Measurements from ENCODE around the gene SERHL2.
A peak's percentile ranks its signal among the peaks of the same experiment; 100 is the strongest.
"Not testable (repeated sequence)": the region's sequence is repeated elsewhere in the genome, so short reads cannot be mapped to it uniquely, and the experiment has no call there.

The SERHL2 gene

DNA sequence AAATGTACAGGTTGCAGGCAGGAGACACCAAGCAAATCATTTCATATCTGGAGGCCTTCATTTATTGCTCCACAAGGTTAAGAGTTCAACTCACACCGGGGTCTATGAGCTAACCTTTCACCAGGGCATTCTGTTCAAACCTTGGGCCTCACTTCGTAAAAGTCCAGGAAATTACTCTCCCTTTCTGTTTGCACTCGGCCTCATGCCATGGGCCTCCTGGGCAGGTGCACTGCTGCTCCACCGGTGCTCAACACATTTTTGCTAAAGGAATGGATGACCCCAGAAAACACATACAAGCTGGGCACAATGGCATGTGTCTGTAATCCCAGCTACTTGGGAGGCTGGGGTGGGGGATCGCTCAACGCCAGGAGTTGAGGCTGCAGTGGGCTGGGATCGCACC is 17.6 kb upstream of the SERHL2 start:
- no peak for DNase-seq

- not testable (repeated sequence) for DNase-seq
Measured at GRCh38 chr22:42536634-42537033, 17.1 kb upstream of the SERHL2 start.

DNA sequence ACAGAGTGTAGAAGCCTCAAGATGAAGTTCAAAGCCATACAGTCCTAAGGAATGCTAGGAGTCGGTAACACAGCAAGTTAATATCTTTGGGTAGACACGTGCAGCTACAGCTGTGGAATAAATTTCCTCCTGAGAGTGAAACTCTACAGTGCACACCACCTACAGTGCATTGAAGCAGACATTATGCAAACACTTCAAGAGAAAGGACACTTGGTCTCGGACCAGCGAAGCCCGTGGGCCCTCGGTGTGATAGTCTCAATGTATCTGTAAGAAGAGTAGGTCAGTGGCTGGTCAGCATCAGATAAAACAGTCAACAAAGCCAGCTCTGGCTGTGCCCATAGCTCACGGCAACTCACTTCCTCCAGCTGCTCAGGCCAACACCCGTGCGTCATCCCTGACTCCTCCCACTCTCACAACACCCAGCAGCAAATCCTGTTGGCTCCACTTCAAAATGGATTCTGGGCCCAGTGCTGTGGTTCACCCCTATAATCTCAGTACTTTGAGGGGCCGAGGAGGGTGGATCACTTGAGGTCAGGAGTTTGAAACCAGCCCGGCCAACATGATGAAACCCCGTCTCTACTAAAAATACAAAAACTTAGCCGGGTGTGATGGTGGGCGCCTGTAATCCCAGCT is 16.4 kb upstream of the SERHL2 start:
- DNase-seq: not testable (repeated sequence)

GRCh38 chr22:42539236-42539771 is 14.5 kb upstream of the SERHL2 start:
- not testable (repeated sequence) for DNase-seq

GRCh38 chr22:42544686-42545085 is 9.1 kb upstream of the SERHL2 start:
- no peak for DNase-seq

DNA sequence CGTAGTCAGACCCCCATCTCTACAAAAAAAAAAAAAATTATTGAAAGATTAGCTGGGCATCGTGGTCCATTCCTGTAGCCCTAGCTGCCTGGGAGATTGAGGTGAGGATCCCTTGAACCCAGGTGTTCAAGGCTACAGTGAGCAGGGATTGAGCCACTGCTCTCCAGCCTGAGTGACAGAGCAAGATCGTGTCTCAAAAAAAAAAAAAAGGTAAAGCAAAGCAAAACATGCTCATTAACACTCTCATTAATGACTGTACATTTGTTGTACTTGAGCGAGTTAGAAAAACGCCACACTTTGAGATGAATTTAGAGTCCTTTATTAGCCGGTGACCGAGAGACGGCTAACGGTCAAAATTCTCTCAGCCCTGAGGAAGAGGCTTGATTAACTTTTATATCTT is 6.2 kb upstream of the SERHL2 start:
- DNase-seq: no peak

- not testable (repeated sequence) for DNase-seq
Measured at GRCh38 chr22:42548126-42548525, 5.6 kb upstream of the SERHL2 start.

GRCh38 chr22:42548597-42549330 is 5.0 kb upstream of the SERHL2 start:
- no peak for DNase-seq

DNA sequence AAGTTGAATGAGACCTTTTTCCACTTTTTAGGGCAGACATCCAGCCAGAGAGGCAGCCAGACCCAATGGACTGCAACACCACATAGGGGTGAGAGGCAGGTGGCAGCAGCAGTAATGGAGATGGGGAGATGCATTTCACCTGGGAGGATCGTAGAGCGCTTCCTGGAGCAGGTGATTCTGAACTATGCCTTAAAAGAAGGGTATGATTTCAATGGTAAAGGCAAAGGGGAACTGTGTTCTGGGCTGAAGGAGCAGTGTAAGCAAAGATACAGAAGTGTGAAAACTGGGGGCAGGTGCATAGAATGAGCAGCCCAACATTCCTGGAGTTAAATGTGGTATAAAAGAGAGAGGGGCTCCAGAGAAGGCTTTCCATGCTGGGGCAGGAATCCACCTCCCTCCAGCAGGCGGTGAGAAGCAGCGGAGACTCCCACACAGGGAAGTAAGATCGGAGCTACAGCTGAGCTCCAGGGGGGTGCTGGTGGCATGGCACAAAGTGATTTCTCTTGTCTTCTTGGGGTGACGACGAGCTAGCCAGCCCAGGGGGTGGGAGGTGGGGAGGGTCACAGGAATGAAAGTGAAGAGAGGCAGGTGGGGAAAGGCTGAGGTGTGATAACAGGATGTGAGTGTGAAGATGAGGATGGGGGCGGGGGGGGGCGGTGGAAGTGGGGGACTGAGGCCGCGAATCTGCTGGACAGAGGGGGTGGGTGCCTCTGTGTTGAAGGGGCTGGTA is 4.3 kb upstream of the SERHL2 start:
- no peak for DNase-seq

- DNase-seq: not testable (repeated sequence)
Measured at GRCh38 chr22:42552294-42552647, 1.5 kb upstream of the SERHL2 start.

DNA sequence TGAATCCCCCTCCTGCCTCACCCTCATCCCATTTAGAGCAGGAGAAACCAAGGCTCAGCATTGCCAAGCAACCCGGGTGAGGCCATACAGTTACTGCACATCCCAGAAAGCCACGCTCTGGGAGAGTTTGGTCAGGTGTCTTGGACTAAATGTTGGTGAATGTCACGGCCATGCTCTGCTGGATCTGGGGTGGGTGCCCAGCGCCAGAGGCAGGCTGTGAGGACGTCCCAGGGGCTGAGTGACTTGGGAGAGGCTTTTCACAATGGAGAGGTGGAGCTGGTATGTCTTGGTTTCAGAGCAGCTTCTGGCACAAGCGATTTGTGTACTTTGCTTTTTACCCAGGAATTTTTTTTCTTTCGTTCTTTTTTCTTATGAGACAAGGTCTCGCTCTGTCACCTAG is 6.6 kb downstream of the SERHL2 start:
- DNase-seq: no peak

- no peak for DNase-seq
Measured at GRCh38 chr22:42560781-42561180, 7.0 kb downstream of the SERHL2 start.

DNA sequence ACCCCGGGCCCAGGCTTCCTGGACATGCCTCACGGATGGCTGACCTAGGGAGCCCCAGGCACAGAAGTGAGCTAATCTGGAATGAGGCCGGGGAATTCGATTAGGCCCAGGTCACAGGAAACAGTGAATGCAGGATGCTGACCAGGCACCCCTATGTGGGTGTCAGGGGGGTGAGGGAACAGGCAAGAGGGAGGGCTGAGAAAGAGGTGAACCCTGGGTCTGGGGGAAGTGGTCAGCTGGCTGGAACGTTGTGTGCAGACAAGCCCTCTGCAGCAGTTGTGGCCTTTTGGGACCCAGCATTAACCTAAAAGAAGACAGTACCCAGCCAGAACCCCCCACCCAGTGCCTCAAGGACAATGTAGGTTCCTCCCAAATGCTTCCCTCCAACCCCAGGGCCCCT is 8.1 kb downstream of the SERHL2 start:
- DNase-seq: no peak

GRCh38 chr22:42562279-42562678 is 8.5 kb downstream of the SERHL2 start:
- peak; percentile 66 for DNase-seq

GRCh38 chr22:42562684-42563083 is 8.9 kb downstream of the SERHL2 start:
- DNase-seq: no peak

DNA sequence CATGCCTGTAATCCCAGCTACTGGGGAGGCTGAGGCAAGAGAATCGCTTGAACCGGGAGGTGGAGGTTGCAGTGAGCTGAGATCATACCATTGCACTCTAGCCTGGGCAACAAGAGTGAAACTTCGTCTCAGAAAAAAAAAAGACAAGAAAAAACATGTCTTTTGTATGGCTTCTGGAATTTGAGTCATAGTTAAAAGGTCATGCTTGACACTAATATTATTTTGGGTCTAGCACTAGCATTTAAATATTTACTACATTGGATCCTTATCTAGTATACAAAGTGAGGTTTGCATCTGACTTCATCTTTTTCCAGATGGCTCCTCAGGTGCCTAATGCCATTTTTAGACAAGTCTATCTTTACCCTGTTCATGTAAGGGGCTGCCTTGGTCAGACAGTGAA is 10.2 kb downstream of the SERHL2 start:
- DNase-seq: not testable (repeated sequence)

- no peak for DNase-seq
Measured at GRCh38 chr22:42564699-42565098, 10.9 kb downstream of the SERHL2 start.

GRCh38 chr22:42565956-42566355 is 12.2 kb downstream of the SERHL2 start:
- no peak for DNase-seq

- DNase-seq: not testable (repeated sequence)
Measured at GRCh38 chr22:42567950-42568349, 14.2 kb downstream of the SERHL2 start.

- not testable (repeated sequence) for DNase-seq
Measured at GRCh38 chr22:42570580-42570979, 16.8 kb downstream of the SERHL2 start.

DNA sequence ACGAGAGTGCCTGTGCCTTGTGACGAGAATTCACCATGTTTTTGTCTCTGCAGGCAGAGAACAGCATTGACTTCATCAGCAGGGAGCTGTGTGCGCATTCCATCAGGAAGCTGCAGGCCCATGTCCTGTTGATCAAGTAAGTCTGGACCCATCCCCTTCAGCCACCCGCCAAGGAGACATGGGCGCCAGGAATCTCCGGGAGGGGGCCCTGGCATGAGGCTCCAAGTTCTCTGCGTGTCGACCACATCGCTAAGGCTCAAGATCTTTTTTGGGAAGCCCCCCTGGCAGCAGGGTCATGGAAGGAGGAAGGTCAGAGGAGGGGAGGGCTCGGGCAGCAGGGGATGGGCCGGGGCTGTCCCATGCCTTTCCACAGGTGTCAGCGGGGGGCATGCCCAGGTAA is 17.3 kb downstream of the SERHL2 start:
- not testable (repeated sequence) for DNase-seq

DNA sequence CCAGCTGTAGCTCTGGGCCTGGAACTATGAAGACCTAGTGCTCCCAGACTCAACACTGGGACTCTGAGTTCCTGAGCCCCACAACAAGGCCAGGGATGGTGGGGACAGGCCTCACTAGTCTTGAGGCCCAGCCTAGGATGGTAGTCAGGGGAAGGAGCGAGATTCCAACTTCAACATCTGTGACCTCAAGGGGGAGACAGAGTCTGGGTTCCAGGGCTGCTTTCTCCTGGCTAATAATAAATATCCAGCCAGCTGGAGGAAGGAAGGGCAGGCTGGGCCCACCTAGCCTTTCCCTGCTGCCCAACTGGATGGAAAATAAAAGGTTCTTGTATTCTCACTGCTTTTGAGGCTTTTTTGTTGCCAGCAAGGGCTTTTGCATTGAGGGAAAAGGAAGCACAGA is 20.3 kb downstream of the SERHL2 start:
- DNase-seq: not testable (repeated sequence)

DNA sequence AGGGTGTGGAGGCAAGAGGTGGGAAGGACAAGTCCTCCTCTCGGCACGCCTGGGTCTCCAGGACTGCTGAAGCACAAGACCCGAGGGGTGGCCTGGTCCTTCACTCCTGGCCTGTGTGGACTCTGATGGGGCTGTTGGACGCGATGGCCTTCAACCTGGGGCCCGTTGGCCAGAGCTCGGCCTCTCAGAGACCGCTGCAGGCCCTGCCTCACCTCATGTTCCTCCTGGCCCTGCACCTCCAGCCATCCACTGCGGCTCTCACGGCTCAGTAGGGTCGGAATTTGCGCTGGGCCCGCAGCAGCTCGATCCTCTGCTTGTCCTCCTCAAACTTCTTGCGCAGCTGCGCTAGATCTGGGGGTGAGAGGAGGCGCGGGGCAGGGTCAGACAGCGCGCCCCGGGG is 20.7 kb downstream of the SERHL2 start:
- DNase-seq: not testable (repeated sequence)
